ENCODE data around the gene ANXA8. TPM values are rescaled to one million over a fixed set of nuclear protein-coding genes. Genes with fewer than 3 reads are reported as not detected.
"Not testable (repeated sequence)": the region's sequence is repeated elsewhere in the genome, so short reads cannot be mapped to it uniquely, and the experiment has no call there.

Gene ANXA8
- total RNA-seq, 6 donors from 2014 or later = 4.2 to 25.6 (median 10.7) TPM

DNA sequence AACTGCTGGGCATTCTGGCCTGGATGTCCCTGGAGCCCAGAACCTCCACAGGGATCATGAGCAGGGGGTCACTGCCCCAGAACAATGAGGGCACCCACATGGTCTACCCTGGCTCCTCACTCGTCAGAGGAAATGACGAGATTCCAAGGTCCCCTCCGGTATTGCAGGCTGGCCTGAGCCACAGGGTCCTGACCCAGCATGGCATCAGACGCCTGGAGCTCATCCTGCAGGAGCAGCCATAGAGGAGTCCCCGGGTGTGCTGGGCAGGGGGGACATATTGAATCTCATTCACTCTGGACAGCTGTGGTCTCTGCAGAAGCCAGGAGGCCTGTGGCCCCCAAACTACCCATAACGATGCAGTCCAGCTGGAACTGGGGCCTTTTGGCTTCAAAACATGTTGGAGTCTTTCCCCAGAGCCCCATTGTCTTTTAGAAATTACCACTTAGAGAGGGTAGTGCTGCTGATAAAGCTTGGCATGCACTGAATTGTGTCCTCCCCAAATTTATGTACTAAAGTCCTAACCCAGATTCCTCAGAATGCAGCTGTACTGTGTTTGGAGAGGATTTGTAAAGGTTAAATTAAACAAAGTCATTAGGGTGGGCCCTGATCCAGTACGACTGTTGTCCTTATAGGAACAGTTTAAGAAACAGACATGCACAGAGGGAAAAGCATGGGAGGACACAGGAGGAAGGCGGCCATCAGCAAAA is 27.7 kb downstream of the ANXA8 start:
- Histone ChIP-seq H3K27ac (no peak overlapping the region), H3K4me3 (no peak overlapping the region), H3K27me3 (no peaks in the 10 kb centered on the region), H3K4me1 (peaks cover 0 to 2% (median 0%) of the 10 kb centered on the region in 4 donors), H3K36me3 (no peaks in the 10 kb centered on the region), H3K9me3 (no peaks in the 10 kb centered on the region)
- WGBS, 2 donors = 63 to 73% methylated on average over 3 to 8 of the region's 8 CpGs
- DNase-seq (no peak), ATAC-seq (ENCODE audit: low FRiP score in 2 of 2) (no peak)
- TF ChIP-seq POLR2AphosphoS5 (IDR thresholded peaks at IDR 0.05) (no peak), CTCF (IDR thresholded peaks at IDR 0.05) (no peak), POLR2A (IDR thresholded peaks at IDR 0.05) (no peak), EP300 (IDR thresholded peaks at IDR 0.05) (no peak)

GRCh38 chr10:47455350-47456078 is 28.4 kb downstream of the ANXA8 start:
- 61% methylated on average over 7 to 9 of the region's 9 CpGs for WGBS, 2 donors
- not testable (repeated sequence) for H3K36me3 ChIP-seq; H3K27ac ChIP-seq; H3K4me1 ChIP-seq; ATAC-seq (ENCODE audit: low FRiP score in 2 of 2); H3K4me3 ChIP-seq; DNase-seq; H3K9me3 ChIP-seq; H3K27me3 ChIP-seq

DNA sequence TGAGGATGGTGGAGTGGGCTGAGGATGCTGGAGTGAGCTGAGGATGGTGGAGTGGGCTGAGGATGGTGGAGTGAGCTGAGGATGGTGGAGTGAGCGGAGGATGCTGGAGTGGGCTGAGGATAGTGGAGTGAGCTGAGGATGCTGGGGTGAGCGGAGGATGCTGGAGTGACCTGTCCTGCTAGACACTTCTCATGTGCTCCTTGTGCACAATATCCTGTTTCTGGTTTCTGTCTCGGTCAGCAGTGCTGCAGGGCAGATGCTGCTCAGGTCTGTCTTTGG is 29.2 kb downstream of the ANXA8 start:
- Histone ChIP-seq H3K9me3 (no peaks in the 10 kb centered on the region), H3K36me3 (no peaks in the 10 kb centered on the region), H3K4me3 (no peak overlapping the region), H3K4me1 (no peaks in the 10 kb centered on the region), H3K27me3 (no peaks in the 10 kb centered on the region), H3K27ac (no peak overlapping the region)
- TF ChIP-seq POLR2A (IDR thresholded peaks at IDR 0.05) = no peak
- no peak for TF ChIP-seq CTCF (IDR thresholded peaks at IDR 0.05)
- no peak for TF ChIP-seq POLR2AphosphoS5 (IDR thresholded peaks at IDR 0.05)
- no peak for TF ChIP-seq EP300 (IDR thresholded peaks at IDR 0.05)
- DNase-seq (no peak), ATAC-seq (ENCODE audit: low FRiP score in 2 of 2) (no peak)
- WGBS, 2 donors = 70 to 84% methylated on average over 3 of the region's 3 CpGs

DNA sequence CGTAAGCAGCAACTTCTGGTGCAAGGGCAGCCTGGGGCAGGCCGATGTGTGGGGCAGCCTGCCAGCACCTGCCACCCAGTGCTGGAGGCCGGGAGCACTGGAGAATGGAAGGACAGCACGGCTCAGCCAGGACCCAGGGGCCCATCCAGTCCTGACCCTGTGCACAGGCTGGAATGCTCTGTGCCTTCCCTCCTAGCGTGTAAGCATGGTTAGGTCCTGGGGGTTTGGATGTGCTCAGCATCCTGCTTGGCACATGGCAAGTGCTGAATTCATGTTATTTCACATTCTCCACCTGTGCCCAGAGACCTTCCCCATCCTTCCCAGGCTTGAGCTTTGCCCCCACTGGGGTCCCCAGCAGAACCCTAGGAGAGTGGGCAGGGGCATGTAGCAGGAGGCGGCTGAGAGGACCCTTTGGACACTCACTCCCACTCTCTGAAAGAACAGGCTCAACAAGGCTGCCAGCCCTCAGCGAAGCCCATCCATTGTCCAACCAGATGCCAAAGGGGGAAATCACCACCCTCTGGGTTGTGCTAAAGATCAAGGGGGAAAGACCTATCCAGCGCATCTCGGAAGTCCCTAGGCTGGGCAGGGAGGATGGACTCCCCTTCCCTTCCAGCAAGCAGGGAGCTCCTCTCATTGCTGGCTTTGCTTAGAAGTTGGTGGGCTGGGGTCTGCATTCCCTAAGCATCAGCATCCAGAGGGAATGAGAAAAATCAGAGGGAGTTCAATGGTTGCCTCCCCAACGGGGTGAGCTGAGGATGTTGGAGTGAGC is 29.7 kb downstream of the ANXA8 start:
- DNase-seq = no peak
- Histone ChIP-seq H3K9me3 (no peaks in the 10 kb centered on the region), H3K36me3 (no peaks in the 10 kb centered on the region), H3K4me3 (no peak overlapping the region), H3K27me3 (no peaks in the 10 kb centered on the region), H3K27ac (no peak overlapping the region), H3K4me1 (no peaks in the 10 kb centered on the region)
- ATAC-seq (ENCODE audit: low FRiP score in 2 of 2) = no peak
- TF ChIP-seq CTCF (IDR thresholded peaks at IDR 0.05) = no peak
- WGBS, 2 donors = 69 to 90% methylated on average over 7 to 8 of the region's 10 CpGs

DNA sequence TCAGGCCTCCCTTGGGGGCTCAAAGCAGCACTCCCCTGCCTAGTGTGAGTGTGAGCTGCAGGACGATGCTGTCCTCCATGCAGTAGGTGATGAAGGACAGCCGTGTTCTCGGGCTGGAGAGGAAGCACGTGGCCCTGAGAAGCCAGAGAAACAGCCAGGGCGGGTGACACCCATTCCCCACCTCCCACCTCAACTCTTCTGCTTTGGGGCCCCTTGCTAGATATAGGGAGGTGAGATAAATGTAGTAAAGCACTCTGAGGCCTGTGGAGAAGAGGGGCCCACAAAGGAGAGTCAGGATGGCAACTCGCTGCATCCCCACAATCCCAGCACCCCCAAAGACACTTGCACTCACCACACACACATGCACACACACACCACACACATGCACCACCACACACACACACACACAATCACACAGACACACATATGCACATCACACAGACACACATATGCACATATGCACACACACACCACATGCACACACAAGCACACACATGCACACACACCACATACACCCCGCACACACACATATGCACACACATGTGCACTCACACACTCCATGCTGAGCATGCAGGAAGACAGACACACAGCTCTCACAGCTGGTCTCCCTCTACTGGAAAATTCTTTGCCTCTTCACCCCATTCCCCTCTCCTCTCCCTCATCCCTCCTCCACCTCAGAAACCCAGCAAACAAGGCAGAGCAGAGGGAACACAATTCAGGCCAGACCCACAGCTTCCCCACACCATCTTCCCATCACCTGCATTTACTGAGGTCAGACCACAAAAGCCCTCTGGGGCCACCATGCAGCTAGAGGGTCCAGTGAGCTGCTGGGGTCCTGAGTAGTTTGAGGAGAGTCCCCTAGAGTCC is 30.5 kb downstream of the ANXA8 start:
- WGBS, 2 donors = 57 to 91% methylated on average over 2 to 7 of the region's 7 CpGs
- no peak for DNase-seq
- no peak overlapping the region for H3K4me3 ChIP-seq
- no peaks in the 10 kb centered on the region for H3K9me3 ChIP-seq
- H3K4me1 ChIP-seq = no peaks in the 10 kb centered on the region
- no peaks in the 10 kb centered on the region for H3K27me3 ChIP-seq
- ATAC-seq (ENCODE audit: low FRiP score in 2 of 2) = no peak
- no peak for TF ChIP-seq EP300 (IDR thresholded peaks at IDR 0.05)
- no peak for TF ChIP-seq POLR2A (IDR thresholded peaks at IDR 0.05)
- no peak for TF ChIP-seq POLR2AphosphoS5 (IDR thresholded peaks at IDR 0.05)
- TF ChIP-seq CTCF (IDR thresholded peaks at IDR 0.05) = no peak
- no peaks in the 10 kb centered on the region for H3K36me3 ChIP-seq
- no peak overlapping the region for H3K27ac ChIP-seq

Measured in upper lobe of left lung (tissue), 6 donors.